ENCODE results near the gene GADD45G.
A peak's percentile ranks its signal among the peaks of the same experiment; 100 is the strongest.

Gene GADD45G, protein sequence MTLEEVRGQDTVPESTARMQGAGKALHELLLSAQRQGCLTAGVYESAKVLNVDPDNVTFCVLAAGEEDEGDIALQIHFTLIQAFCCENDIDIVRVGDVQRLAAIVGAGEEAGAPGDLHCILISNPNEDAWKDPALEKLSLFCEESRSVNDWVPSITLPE

DNA sequence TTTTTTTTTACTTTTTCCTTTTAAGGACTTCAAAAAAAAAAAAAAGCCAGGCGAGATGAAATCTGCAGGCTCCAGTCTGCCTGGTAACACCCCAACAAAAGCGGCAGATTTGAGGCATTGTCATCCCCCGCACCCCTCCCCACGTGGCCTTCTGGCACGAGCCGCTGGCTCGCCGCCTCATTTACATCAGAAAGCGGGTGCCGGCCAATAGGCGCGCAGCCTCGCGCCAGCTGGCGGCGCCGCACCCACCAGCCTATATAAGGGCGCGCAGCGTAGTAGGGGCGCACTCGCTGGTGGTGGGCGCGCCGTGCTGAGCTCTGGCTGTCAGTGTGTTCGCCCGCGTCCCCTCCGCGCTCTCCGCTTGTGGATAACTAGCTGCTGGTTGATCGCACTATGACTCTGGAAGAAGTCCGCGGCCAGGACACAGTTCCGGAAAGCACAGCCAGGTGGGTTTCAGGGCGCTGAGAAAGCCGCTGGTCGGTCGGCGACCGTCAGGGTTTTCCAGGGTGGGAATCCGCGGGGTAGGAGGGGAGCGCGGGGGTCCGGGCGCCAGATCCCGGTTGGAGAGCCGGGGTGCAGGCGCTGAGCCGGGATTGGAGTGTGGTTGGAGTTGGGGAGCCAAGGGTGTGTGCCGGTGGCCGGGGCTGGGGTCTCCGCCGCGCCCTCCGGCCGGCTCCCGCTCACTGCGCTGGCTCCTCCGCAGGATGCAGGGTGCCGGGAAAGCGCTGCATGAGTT is at the start of gene GADD45G:
Gene GADD45G, plus strand, starts transcription at position 284 of the 736 bp plus-strand sequence. Its CDS starts 110 bp downstream, at position 394.
- DNase-seq (ENCODE audit: low read depth) = no peak
- H3K4me3 ChIP-seq (ENCODE audit: low read depth, low read length) = peak within 1 kb of the TSS; percentile 47
- in situ Hi-C loops (cut with HindIII; ENCODE audit: low sequenced_read_pairs) = loop anchor here (5.0 kb wide), 2 partner anchors 387 to 497 kb away; no protein-coding TSS in a partner anchor
- no peak for TF ChIP-seq CTCF (IDR thresholded peaks at IDR 0.05; ENCODE audit: low read depth, low read length, missing control alignments)

- no peak for TF ChIP-seq CTCF (IDR thresholded peaks at IDR 0.05; ENCODE audit: low read depth, low read length, missing control alignments)
- H3K4me3 ChIP-seq (ENCODE audit: low read depth, low read length) = no peak overlapping the region
- no peak for DNase-seq (ENCODE audit: low read depth)
- in situ Hi-C loops (cut with HindIII; ENCODE audit: low sequenced_read_pairs) = no loop called here
Observed at GRCh38 chr9:89555036-89555415, 49.8 kb upstream of the GADD45G start.

DNA sequence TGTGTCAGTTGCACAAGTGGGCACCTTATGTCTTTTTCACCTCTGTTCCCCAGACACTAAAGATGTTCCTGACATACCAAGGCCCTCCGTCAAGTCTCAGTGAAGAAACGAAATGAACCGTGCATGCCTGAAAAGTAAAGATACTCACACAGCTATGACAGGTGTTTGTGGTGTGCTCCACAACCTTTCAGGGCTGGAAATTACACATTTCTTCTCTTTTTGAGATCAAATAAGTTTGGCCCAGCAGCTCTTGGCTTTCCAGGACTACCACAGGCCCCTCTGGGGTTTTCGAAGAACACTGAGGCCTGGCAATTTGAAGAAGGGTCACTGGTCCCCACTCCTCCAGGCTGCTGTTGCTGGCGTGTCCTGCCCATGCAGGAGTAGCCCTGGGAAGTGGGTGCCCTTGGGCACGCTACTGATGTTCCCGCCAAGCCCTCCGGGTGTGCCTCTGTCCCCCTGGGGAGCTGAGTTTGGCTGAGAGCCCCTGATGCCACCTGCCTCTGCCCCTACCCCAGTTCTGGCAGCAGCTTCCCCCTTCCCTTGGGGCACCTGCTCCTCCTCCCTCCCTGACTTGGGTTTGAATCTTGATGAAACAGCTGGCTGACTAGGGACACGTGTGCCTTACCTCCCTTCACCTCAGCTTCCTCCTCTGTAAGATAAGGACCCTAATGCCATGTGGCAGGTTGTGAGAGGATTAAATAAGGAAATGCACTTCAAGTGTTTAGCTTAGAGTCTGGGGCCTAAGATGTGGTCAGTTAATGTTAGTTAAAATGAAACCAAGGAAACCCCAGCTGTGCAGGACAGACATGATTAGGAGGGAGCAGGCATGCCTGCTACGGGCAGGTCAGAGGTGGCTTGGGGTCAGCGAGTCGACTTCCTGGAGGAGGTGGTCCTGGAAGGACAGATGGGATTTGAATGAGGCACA is 49.1 kb upstream of the GADD45G start:
- H3K4me3 ChIP-seq (ENCODE audit: low read depth, low read length) = no peak overlapping the region
- DNase-seq (ENCODE audit: low read depth) = no peak
- no peak for TF ChIP-seq CTCF (IDR thresholded peaks at IDR 0.05; ENCODE audit: low read depth, low read length, missing control alignments)
- in situ Hi-C loops (cut with HindIII; ENCODE audit: low sequenced_read_pairs) = no loop called here

DNA sequence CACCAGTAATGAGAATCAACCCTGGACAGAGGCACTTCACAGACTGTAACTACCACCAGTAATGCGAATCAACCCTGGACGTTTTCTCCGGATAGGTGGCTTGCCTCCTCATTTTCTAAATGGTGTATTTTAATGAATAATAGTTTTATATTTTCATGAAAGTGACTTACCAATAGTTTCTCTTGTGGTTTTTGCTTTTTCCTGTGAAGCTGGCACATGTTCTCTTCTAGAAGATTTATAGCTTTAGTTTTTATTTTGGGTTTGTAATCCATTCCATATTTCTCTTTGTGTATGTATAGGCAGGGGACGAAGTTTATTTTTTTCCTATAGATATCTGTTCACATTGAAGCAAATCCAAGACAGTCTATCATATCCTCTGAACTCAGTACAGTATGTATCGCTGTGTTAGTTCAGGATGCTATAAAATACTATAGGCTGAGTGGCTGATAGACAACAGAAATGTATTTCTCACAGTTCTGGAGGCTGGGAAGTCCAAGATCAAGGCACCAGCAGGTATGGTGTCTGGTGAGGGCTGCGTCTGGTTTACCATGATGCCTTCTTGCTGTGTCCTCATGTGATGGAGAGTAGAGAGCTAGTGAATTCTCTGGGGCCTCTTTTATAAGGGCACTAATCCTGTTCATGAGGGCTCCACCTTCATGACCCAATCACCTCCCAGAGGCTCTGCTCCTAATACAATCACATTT is 46.5 kb upstream of the GADD45G start:
- no peak overlapping the region for H3K4me3 ChIP-seq (ENCODE audit: low read depth, low read length)
- in situ Hi-C loops (cut with HindIII; ENCODE audit: low sequenced_read_pairs) = no loop called here
- TF ChIP-seq CTCF (IDR thresholded peaks at IDR 0.05; ENCODE audit: low read depth, low read length, missing control alignments) = no peak
- DNase-seq (ENCODE audit: low read depth) = no peak

GRCh38 chr9:89558948-89559347 is 45.9 kb upstream of the GADD45G start:
- in situ Hi-C loops (cut with HindIII; ENCODE audit: low sequenced_read_pairs) = no loop called here
- no peak for TF ChIP-seq CTCF (IDR thresholded peaks at IDR 0.05; ENCODE audit: low read depth, low read length, missing control alignments)
- no peak overlapping the region for H3K4me3 ChIP-seq (ENCODE audit: low read depth, low read length)
- no peak for DNase-seq (ENCODE audit: low read depth)
